ENCODE results near the gene AMZ2.
"Not testable (repeated sequence)": the region's sequence is repeated elsewhere in the genome, so short reads cannot be mapped to it uniquely, and the experiment has no call there.

The AMZ2 gene

DNA sequence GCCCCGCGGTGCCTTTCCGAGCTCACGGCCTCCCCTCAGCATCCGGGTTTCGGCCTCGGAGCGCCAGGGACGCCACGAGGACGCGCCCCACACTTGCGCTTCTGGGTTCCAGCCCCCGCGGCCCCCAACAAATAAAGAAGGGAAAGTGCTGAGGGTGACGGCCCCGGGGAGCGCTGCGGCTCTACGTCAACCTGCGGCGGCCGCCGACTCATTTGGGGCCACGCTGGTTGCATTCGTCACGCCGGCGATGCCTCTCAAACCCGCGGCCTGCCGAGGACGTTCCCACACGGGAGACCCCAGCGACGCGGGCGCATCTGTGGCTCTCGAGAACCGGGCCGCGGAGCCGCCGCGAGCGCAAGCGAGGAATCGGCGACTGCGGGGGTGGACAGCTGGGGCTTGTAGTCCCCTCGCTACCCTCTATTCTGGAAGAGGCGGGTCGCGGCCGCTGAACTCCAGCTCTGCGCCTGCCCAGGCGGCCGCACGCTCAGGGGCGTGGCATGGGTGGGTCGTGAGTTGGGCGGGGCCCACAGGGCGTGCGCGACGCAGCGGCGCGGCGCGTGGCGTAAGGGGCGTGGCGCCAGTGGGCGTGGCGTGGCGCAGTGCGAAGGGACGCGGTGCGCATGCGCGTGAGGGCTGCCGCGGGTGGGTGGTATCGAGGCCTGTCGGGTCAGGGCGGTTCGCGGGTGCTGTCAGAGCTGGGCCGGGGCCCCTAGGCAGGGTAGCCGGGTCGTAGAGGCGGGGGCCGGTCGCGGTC is at the start of gene AMZ2:
TSS of gene AMZ2 (plus strand) at position 599 of the 754 bp plus-strand sequence. CDS start 2,145 bp downstream, outside the sequence.
- peak; percentile 51 for DNase-seq (ENCODE audit: low read depth, low spot score)
- peak within 1 kb of the TSS; percentile 84 for H3K27ac ChIP-seq

GRCh38 chr17:68198931-68199836 is 48.7 kb upstream of the AMZ2 start:
- no peak overlapping the region for H3K27ac ChIP-seq
- DNase-seq (ENCODE audit: low read depth, low spot score), result no peak

GRCh38 chr17:68199837-68200688 is 47.8 kb upstream of the AMZ2 start:
- no peak overlapping the region for H3K27ac ChIP-seq

DNA sequence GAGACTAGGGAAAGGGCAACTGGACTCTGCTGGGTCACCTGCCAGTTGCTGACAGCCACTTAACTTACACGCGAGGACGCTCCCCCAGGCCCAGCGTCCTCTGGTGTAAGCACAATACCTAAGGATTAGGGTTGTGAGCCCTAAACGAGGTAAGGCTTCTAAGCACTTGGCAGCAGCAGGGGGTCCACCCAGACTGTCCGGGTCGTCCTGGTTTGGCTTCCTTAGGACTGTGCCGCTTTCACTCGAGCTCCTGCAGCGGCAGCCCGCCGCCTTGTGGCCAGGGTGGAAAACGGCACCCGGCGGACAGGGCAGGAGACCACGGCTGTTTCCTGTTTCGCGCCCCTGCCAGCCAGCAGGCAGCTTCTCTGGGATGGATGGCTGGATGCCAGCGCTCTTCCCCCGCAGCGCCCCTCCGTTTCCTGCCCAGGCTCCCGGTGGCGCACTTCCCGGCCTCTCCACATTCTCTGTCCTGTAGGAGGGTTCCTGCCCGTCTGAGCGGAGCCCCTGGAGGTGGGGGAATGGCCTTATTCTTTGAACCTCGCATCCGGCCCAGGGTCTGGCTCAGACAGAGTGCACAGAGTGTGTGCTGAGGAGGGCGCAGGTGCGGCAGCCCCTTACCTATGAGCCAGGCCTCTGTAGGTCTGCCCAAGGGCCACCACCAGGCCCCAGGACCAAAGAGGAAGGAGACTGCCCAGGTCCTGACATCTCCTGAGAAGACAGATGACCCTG is 47.0 kb upstream of the AMZ2 start:
- no peak overlapping the region for H3K27ac ChIP-seq
- DNase-seq (ENCODE audit: low read depth, low spot score), result no peak

More at GRCh38 chr17:68199837-68200688, 47.8 kb upstream of the AMZ2 start:
- DNase-seq (ENCODE audit: low read depth, low spot score), result no peak

GRCh38 chr17:68201418-68201771 is 46.4 kb upstream of the AMZ2 start:
- H3K27ac ChIP-seq; DNase-seq (ENCODE audit: low read depth, low spot score): not testable (repeated sequence)

- H3K27ac ChIP-seq; DNase-seq (ENCODE audit: low read depth, low spot score): not testable (repeated sequence)
Observed at GRCh38 chr17:68202321-68202720, 45.5 kb upstream of the AMZ2 start.

DNA sequence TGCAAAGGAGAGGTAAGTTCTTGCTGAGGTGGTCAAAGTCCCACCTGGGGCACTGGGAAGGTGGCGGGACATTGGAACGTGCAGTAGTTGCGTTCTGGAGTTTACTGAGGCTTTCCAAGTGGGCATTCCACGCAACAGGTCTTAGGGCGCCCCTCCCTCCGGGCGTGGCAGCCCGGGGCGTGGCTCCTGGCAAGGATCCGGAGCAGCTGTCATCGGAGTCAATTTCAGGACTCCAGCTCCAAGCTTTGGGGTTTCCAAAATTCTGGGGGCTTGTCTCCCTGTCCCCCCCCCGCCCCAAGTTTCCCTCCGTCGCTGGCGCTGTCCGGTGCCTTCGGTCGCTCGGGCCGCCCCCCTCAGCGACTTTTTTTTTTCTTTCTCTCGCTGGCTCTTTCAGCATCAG is 43.1 kb upstream of the AMZ2 start:
- no peak overlapping the region for H3K27ac ChIP-seq
- no peak for DNase-seq (ENCODE audit: low read depth, low spot score)

GRCh38 chr17:68205251-68205807 is 42.5 kb upstream of the AMZ2 start:
- no peak overlapping the region for H3K27ac ChIP-seq
- peak; percentile 22 for DNase-seq (ENCODE audit: low read depth, low spot score)

- no peak overlapping the region for H3K27ac ChIP-seq
- DNase-seq (ENCODE audit: low read depth, low spot score), result no peak
Observed at GRCh38 chr17:68205808-68206720, 41.8 kb upstream of the AMZ2 start.

GRCh38 chr17:68207651-68208253 is 40.1 kb upstream of the AMZ2 start:
- H3K27ac ChIP-seq, result no peak overlapping the region
- no peak for DNase-seq (ENCODE audit: low read depth, low spot score)

- not testable (repeated sequence) for DNase-seq (ENCODE audit: low read depth, low spot score); H3K27ac ChIP-seq
Observed at GRCh38 chr17:68208651-68209050, 39.2 kb upstream of the AMZ2 start.

DNA sequence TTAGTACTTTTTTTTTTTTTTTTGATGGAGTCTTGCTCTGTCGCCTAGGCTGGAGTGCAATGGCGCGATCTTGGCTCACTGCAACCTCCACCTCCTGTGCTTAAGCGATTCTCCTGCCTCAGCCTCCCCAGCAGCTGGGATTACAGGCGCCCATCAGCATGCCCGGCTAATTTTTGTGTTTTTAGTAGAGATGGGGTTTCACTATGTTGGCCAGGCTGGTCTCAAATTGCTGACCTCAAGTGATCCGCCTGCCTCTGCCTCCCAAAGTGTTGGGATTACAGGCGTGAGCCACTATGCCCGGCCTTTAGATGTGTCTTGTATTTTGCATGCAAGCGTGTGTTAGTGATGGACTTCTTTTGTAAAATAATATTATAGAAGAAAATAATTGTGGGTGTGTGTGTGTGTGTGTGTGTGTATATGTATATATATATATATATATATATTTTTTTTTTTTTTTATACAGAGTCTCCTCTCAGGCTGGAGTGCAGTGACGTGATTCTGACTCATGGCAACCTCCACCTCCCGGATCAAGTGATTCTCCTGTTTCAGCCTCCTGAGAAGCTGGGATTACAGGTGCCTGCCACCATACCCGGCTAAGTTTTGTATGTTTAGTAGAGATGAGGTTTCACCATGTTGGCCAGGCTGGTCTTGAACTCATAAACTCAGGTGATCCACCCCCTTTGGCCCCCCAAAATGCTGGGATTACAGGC is 38.5 kb upstream of the AMZ2 start:
- not testable (repeated sequence) for DNase-seq (ENCODE audit: low read depth, low spot score); H3K27ac ChIP-seq

DNA sequence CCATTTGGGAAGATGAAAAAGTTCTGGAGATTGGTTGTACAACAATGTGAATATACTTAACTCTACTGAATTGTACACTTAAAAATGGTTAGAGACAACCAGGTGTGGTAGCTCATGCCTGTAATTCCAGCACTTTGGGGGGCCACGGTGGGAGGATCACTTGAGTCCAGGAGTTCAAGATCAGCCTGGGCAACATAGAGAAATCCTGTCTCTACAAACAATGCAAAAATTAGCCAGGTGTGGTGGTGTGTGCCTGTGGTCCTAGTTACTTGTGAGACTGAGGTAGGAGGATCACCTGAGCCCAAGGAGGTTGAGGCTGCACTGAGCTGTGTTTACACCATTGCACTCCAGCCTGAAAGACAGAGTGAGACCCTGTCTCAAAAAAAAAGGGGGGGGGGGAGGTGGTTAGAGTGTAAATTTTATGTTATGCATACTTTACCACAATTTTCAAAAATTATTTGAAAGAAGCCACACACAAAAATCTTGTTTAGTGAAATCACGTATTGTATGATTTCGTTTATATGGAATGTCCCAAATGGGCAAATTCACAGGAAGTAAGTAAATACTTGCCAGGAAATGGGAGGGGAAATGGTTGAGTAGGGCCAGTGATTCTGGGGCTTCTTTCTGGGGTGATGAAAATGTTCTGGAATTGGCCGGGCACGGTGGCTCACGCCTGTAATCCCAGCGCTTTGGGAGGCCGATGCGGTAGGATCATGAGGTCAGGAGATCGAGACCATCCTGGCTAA is 37.1 kb upstream of the AMZ2 start:
- H3K27ac ChIP-seq, result no peak overlapping the region
- no peak for DNase-seq (ENCODE audit: low read depth, low spot score)

DNA sequence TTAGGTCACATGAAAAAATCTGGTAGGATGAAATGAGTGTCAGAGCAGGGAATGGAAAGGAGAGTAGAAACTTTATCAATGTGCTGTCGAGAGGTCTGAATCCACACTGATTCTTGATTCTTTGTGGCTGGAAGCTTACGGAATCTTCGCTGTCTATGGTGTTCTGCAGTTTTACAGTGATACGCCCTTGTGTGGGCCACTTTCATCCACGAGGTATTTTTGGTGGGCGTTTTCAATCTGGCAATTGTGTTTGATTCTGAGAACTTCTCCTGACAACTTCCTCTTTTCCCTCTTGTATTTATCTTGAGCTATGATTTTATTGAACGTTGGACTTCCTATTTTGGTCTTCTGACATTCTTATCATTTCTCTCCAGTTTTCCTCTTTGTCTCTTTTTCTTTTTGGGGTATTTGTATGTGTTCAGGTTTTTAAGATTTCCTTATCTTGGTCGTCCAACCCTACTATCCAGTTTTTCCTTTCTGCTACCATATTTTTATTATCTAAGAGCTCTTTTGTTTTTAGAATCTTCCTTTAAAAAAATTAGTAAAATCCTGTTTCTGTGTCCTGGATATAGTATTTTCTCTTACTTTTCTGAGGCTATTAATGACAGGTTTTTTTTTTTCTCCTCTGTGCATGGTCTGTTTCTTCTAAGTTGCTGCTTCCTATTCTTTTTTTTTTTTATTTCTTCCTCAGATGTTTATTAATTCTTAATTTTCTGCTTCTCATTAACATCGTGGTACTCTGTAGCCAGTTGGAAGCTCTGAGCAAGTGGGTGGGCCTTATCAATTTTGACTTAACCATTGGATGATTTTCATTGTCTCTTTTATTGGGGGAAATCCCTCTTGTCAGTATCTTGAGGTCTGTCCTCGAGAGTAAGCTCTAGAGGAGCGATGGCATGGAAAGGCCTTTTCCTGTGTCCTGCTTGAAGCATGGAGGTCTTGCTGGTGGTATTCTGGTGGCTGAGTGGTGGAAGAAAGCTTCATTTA is 34.1 kb upstream of the AMZ2 start:
- not testable (repeated sequence) for DNase-seq (ENCODE audit: low read depth, low spot score); H3K27ac ChIP-seq

DNA sequence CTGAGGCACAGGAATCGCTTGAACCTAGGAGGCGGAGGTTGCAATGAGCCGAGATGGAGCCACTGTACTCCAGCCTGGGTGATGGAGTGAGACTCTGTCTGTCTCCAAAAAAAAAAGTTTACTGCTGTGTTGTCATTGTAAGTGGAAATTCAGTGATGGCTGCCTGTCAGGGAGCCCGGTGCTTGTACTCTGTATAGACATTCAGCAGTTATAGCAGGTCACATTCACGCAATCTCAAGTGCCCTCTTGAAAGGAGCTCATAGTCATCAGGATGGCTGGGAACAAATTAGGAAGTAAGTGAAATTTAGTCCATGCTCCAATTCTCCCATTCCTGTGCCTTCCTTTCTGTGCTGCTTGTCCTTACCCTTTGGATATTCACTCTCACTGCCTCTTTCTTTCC is 32.4 kb upstream of the AMZ2 start:
- not testable (repeated sequence) for H3K27ac ChIP-seq; DNase-seq (ENCODE audit: low read depth, low spot score)

Measured in epithelial cell of prostate (primary cell).